Hepatocyte (in vitro differentiated cells): Measurements from ENCODE around the gene TYSND1. TPM values are rescaled to one million over a fixed set of nuclear protein-coding genes. Genes with fewer than 3 reads are reported as not detected.

Experiments
- DNase-seq: peaks from one replicate; pipeline ENCODE4 v3.0.0-alpha.2; 2016; ENCODE audit warnings: low spot score
- H2AFZ ChIP-seq: fragments of 200-600 bp; sonication (generic); 2 replicates; pipeline ENCODE4 v1.6.0; 2016; ENCODE audit warnings: antibody characterized with exemption, mild to moderate bottlenecking
- H3K27ac ChIP-seq: fragments of 200-600 bp; sonication (generic); 2 replicates; pipeline ENCODE4 v1.5.1; 2016; ENCODE audit warnings: mild to moderate bottlenecking
- H3K27me3 ChIP-seq: fragments of 200-600 bp; sonication (generic); 2 replicates; pipeline ENCODE4 v1.6.1; 2016
- H3K36me3 ChIP-seq: fragments of 200-600 bp; sonication (generic); replicated peaks from 2 replicates; pipeline ENCODE4 v1.5.1; 2016; ENCODE audit warnings: low read depth; ENCODE audit not compliant: insufficient read depth
- H3K4me1 ChIP-seq: fragments of 200-600 bp; sonication (generic); 2 replicates; pipeline ENCODE4 v1.5.1; 2016; ENCODE audit warnings: mild to moderate bottlenecking, moderate library complexity; ENCODE audit not compliant: insufficient read depth
- H3K4me2 ChIP-seq: fragments of 200-600 bp; sonication (generic); 2 replicates; pipeline ENCODE4 v1.6.0; 2016
- H3K4me3 ChIP-seq: fragments of 200-600 bp; sonication (generic); 2 replicates; pipeline ENCODE4 v1.5.1; 2016; ENCODE audit warnings: mild to moderate bottlenecking
- H3K79me2 ChIP-seq: fragments of 200-600 bp; sonication (generic); 2 replicates; pipeline ENCODE4 v1.6.0; 2017; ENCODE audit warnings: mild to moderate bottlenecking
- H3K9me2 ChIP-seq: fragments of 200-600 bp; sonication (generic); replicated peaks from 2 replicates; pipeline ENCODE4 v1.6.0; 2017; ENCODE audit warnings: mild to moderate bottlenecking; ENCODE audit not compliant: insufficient read depth
- H3K9me3 ChIP-seq: fragments of 200-600 bp; sonication (generic); 2 replicates; pipeline ENCODE4 v1.5.1; 2016; ENCODE audit warnings: low read depth, mild to moderate bottlenecking
- H4K20me1 ChIP-seq: fragments of 200-600 bp; sonication (generic); 2 replicates; pipeline ENCODE4 v1.6.0; 2016; ENCODE audit warnings: mild to moderate bottlenecking; ENCODE audit not compliant: insufficient read depth, poor library complexity, severe bottlenecking
- EZH2 ChIP-seq: fragments of 200-600 bp; sonication (generic); IDR thresholded peaks from 2 replicates; pipeline ENCODE4 v1.6.1; 2016; ENCODE audit warnings: antibody characterized with exemption, mild to moderate bottlenecking, borderline replicate concordance
- EZH2phosphoT487 ChIP-seq: fragments of 200-600 bp; sonication (generic); IDR thresholded peaks from one replicate; pipeline ENCODE4 v1.6.1; 2018; ENCODE audit warnings: antibody characterized with exemption, mild to moderate bottlenecking, low read depth, moderate library complexity; ENCODE audit not compliant: unreplicated experiment, severe bottlenecking
- WGBS: methylation state at CpG from one replicate; pipeline ENCODE4 v1.1.6; 2016; ENCODE audit warnings: low lambda C conversion rate; ENCODE audit errors: missing lambda C conversion rate; 5-methylcytosine and 5-hydroxymethylcytosine counted together
- polyA plus RNA-seq: library from polyadenylated mRNA; unstranded; fragments of >200 nt; fragmentation: Nextera tagmentation; extraction: Ambion mirVana; gene quantifications from 2 replicates; pipeline ENCODE4 v1.2.1, GENCODE V29; 2016
- total RNA-seq: library from RNA; depleted of rRNA; stranded (reverse); fragments of >200 nt; gene quantifications from 2 replicates; pipeline ENCODE4 v1.2.3, GENCODE V29; 2014
- TF ChIP-seq, protein P1 (sequence below): fragments of 200-600 bp; sonication (generic); IDR thresholded peaks from 2 replicates; pipeline ENCODE4 v1.5.1; 2016; ENCODE audit warnings: antibody characterized with exemption, mild to moderate bottlenecking; ENCODE audit not compliant: poor library complexity

The TYSND1 gene
- total and polyA plus RNA-seq, 2 experiments from 2014 or later = 12.6 to 22.0 TPM

DNA sequence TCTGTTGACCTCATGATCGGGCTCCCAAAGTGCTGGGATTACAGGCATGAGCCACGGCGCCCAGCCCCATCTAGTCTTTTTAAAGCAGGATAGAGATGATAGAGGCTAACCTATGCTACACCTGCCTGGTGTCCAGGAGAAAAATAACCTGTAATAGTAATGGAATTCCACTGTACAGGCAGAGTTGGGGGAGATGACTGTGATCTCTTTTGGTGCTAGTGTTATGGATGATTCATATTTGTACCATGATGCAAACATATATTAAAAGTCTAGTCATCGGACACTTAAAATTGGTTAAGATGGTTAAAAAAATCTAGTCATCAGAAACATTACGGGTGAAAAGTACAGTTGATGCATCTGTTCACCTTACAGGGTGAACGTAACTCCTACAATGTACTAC is 29.9 kb upstream of the TYSND1 start:
- Histone ChIP-seq H3K36me3 (no peaks in the 10 kb centered on the region), H3K27me3 (no peaks in the 10 kb centered on the region), H3K9me3 (no peaks in the 10 kb centered on the region), H3K9me2 (no peaks in the 10 kb centered on the region), H2AFZ (no peak overlapping the region), H3K4me1 (no peaks in the 10 kb centered on the region), H3K27ac (no peak overlapping the region), H3K4me2 (no peak overlapping the region), H4K20me1 (no peaks in the 10 kb centered on the region), H3K4me3 (no peak overlapping the region), H3K79me2 (no peaks in the 10 kb centered on the region)
- 92% methylated on average over 6 of the region's 6 CpGs for WGBS
- no peak for DNase-seq
- TF ChIP-seq EZH2phosphoT487 (no peak), EZH2 (no peak)
- TF ChIP-seq, protein P1, sequence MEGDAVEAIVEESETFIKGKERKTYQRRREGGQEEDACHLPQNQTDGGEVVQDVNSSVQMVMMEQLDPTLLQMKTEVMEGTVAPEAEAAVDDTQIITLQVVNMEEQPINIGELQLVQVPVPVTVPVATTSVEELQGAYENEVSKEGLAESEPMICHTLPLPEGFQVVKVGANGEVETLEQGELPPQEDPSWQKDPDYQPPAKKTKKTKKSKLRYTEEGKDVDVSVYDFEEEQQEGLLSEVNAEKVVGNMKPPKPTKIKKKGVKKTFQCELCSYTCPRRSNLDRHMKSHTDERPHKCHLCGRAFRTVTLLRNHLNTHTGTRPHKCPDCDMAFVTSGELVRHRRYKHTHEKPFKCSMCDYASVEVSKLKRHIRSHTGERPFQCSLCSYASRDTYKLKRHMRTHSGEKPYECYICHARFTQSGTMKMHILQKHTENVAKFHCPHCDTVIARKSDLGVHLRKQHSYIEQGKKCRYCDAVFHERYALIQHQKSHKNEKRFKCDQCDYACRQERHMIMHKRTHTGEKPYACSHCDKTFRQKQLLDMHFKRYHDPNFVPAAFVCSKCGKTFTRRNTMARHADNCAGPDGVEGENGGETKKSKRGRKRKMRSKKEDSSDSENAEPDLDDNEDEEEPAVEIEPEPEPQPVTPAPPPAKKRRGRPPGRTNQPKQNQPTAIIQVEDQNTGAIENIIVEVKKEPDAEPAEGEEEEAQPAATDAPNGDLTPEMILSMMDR = no peak

DNA sequence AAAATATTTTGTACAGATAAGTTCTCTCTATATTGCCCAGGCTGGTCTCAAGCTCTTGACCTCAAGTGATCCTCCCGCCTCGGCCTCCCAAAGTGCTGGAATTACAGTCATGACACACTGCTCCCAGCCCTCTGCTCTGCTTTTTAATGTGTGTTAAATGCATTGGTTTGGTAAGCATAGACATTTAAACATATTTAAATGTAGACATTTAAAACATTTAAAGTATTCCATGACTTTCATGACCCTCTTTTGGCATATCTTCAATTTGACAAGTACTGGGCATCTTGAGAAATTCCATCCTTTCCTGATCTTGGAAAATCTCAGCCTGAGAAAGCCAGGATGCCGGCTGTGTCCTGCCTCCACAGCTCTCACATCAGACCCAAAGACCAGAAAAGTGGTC is 29.0 kb upstream of the TYSND1 start:
- Histone ChIP-seq H2AFZ (no peak overlapping the region), H3K4me2 (no peak overlapping the region), H3K27me3 (no peaks in the 10 kb centered on the region), H3K4me1 (no peaks in the 10 kb centered on the region), H3K4me3 (no peak overlapping the region), H3K27ac (no peak overlapping the region), H3K79me2 (no peaks in the 10 kb centered on the region), H3K9me3 (no peaks in the 10 kb centered on the region), H3K9me2 (no peaks in the 10 kb centered on the region), H4K20me1 (no peaks in the 10 kb centered on the region), H3K36me3 (no peaks in the 10 kb centered on the region)
- WGBS = 92% methylated on average over 3 of the region's 3 CpGs
- DNase-seq = no peak
- no peak for TF ChIP-seq EZH2phosphoT487
- TF ChIP-seq, protein P1 = no peak
- no peak for TF ChIP-seq EZH2

DNA sequence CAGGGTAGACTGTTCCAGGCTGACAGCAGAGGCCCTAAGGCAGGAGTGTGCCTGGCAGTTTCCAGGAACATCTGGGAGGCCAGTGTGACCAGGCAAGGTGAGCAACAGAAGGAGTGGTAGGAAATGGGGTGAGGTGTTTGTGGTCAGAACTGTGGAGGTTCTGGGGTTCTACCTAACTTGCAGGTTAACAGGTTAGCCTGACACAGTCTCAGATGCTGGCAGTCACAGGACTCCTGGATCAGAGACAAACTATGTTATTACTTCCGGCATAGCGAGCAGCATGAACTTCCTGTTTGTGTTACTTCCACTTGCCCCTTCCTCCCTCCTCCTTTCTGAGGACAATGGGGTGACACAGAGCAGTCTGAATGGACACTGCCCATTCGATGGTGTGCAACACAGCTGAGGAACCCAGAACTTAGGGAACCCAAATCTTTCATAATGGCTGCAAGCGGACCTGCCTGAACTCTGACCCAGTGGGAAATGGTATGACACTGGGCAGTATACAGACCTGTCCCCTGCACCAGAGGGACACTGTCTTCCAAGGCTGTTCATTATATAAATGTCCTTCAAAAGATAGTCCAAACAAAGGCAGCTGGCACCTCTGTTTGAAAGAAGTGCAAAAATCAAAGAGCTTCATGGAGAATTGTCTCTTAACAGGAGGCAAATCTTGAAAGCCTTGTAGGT is 27.7 kb upstream of the TYSND1 start:
- H3K9me3 ChIP-seq = no peaks in the 10 kb centered on the region
- peaks cover 9% of the 10 kb centered on the region for H3K79me2 ChIP-seq
- H3K27ac ChIP-seq = no peak overlapping the region
- no peak for DNase-seq
- WGBS = 67% methylated on average over 4 of the region's 4 CpGs
- no peak overlapping the region for H3K4me2 ChIP-seq
- H3K9me2 ChIP-seq = no peaks in the 10 kb centered on the region
- H3K4me3 ChIP-seq = no peak overlapping the region
- no peaks in the 10 kb centered on the region for H3K4me1 ChIP-seq
- no peak overlapping the region for H2AFZ ChIP-seq
- no peaks in the 10 kb centered on the region for H3K36me3 ChIP-seq
- peaks cover 6% of the 10 kb centered on the region for H4K20me1 ChIP-seq
- no peaks in the 10 kb centered on the region for H3K27me3 ChIP-seq
- TF ChIP-seq EZH2phosphoT487 (no peak), EZH2 (no peak)
- TF ChIP-seq, protein P1 = no peak
